NCI-H2171 treated with DMSO at 0.1 percent for 48 hours (cell line): ENCODE data around the gene SUMO1.
"Not testable (repeated sequence)": the region's sequence is repeated elsewhere in the genome, so short reads cannot be mapped to it uniquely, and the experiment has no call there.

Experiments
- DNase-seq: peaks from one replicate; lab custom pipeline; 2025; lab: John Stamatoyannopoulos, UW

SUMO1 gene

GRCh38 chr2:202238234-202239197 is at the start of gene SUMO1:
Gene SUMO1, minus strand, starts transcription at chr2:202238597. Its CDS starts 146 bp downstream, at chr2:202238451.
- peak; percentile 90 for DNase-seq

GRCh38 chr2:202286595-202286994 is 48.2 kb upstream of the SUMO1 start:
- no peak for DNase-seq

- peak; percentile 39 for DNase-seq
These were observed 40.5 kb upstream of the SUMO1 start for GRCh38 chr2:202278944-202279343.

GRCh38 chr2:202278036-202278760 is 39.8 kb upstream of the SUMO1 start:
- DNase-seq = no peak

- not testable (repeated sequence) for DNase-seq
These were observed 37.8 kb upstream of the SUMO1 start for GRCh38 chr2:202276078-202276720.

- DNase-seq = no peak
These were observed 32.1 kb upstream of the SUMO1 start for GRCh38 chr2:202270487-202270886.

GRCh38 chr2:202269585-202269984 is 31.2 kb upstream of the SUMO1 start:
- no peak for DNase-seq

- no peak for DNase-seq
These were observed 29.1 kb upstream of the SUMO1 start for GRCh38 chr2:202267495-202267894.

GRCh38 chr2:202265467-202266277 is 27.3 kb upstream of the SUMO1 start, which contains the start of gene NOP58:
Gene NOP58, plus strand, starts transcription at chr2:202265763. Its CDS starts 179 bp downstream, at chr2:202265942.
- DNase-seq = peak; percentile 98

GRCh38 chr2:202261531-202261930 is 23.1 kb upstream of the SUMO1 start:
- DNase-seq = no peak

GRCh38 chr2:202251494-202251893 is 13.1 kb upstream of the SUMO1 start:
- DNase-seq = no peak

GRCh38 chr2:202249521-202250253 is 11.3 kb upstream of the SUMO1 start:
- DNase-seq = no peak

- not testable (repeated sequence) for DNase-seq
These were observed 9.3 kb upstream of the SUMO1 start for GRCh38 chr2:202247710-202248109.

- peak; percentile 33 for DNase-seq
These were observed 587 bp downstream of the SUMO1 start for GRCh38 chr2:202237787-202238233.

GRCh38 chr2:202221873-202222272 is 16.5 kb downstream of the SUMO1 start:
- DNase-seq = no peak

GRCh38 chr2:202215179-202215578 is 23.2 kb downstream of the SUMO1 start:
- DNase-seq = no peak

GRCh38 chr2:202208526-202208925 is 29.9 kb downstream of the SUMO1 start:
- DNase-seq = no peak

GRCh38 chr2:202204855-202205254 is 33.5 kb downstream of the SUMO1 start:
- DNase-seq = no peak

GRCh38 chr2:202203348-202203747 is 35.0 kb downstream of the SUMO1 start:
- no peak for DNase-seq
